ENCODE data around the gene SPTBN1.

DNA sequence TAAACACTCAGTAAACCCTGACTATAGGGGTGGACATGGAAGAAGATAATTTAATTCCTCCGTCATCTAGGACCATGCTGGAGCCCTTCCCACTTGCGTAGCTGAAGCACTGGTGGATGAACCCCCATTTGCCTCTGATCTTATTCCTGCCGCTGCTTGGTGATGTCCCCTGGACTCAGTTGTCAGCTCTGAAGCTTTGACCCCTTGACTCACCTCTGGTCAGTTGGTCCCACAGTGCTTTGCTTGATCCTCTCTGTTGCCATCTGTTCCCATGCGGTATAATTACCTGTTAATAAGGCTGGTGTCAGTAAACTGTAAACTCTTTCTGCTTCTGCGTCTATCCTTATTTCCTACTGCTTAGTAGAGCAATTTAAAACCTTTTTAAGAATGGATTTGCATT, 126.9 kb downstream of the SPTBN1 start:
- TF ChIP-seq, protein P1, sequence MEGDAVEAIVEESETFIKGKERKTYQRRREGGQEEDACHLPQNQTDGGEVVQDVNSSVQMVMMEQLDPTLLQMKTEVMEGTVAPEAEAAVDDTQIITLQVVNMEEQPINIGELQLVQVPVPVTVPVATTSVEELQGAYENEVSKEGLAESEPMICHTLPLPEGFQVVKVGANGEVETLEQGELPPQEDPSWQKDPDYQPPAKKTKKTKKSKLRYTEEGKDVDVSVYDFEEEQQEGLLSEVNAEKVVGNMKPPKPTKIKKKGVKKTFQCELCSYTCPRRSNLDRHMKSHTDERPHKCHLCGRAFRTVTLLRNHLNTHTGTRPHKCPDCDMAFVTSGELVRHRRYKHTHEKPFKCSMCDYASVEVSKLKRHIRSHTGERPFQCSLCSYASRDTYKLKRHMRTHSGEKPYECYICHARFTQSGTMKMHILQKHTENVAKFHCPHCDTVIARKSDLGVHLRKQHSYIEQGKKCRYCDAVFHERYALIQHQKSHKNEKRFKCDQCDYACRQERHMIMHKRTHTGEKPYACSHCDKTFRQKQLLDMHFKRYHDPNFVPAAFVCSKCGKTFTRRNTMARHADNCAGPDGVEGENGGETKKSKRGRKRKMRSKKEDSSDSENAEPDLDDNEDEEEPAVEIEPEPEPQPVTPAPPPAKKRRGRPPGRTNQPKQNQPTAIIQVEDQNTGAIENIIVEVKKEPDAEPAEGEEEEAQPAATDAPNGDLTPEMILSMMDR (IDR thresholded peaks at IDR 0.05), result no peak
- TF ChIP-seq, protein P2, sequence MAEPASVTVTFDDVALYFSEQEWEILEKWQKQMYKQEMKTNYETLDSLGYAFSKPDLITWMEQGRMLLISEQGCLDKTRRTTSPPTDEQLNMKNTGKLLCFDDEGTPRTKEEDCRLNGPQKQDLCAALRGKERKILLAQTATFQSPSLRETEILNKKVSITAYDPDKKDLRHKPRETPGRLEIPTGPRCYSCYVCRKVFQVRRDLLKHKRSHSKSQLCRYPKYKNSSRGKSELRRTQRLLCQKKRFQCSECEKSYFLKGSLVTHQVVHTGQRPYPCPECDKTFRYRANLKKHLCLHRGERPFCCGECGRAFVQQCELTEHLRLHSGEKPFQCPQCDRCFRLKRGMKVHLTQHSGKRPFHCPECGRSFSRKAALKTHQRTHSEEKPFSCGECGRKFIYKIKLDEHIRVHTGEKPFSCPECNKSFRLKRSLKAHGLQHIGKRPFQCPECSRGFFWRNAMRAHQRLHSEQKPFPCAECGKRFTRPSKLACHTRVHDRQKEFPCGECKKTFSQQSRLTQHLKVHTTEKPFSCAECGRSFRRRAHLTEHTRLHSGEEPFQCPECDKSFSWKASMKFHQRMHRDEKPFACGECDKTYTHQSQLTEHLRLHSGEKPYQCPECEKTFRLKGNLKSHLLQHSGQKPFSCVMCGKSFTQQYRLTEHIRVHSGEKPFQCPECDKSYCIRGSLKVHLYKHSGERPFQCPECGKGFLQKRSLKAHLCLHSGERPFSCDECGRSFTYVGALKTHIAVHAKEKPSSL (CRISPR knock-in tag; conservative IDR thresholded peaks at IDR 0.05), result no peak
- TF ChIP-seq, protein P3, sequence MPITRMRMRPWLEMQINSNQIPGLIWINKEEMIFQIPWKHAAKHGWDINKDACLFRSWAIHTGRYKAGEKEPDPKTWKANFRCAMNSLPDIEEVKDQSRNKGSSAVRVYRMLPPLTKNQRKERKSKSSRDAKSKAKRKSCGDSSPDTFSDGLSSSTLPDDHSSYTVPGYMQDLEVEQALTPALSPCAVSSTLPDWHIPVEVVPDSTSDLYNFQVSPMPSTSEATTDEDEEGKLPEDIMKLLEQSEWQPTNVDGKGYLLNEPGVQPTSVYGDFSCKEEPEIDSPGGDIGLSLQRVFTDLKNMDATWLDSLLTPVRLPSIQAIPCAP (CRISPR knock-in tag; IDR thresholded peaks at IDR 0.05), result no peak
- no peak for TF ChIP-seq GABPB1 (CRISPR knock-in tag; IDR thresholded peaks at IDR 0.05)
- TF ChIP-seq NR2C2 (CRISPR knock-in tag; IDR thresholded peaks at IDR 0.05), result no peak
- TF ChIP-seq, protein P4, sequence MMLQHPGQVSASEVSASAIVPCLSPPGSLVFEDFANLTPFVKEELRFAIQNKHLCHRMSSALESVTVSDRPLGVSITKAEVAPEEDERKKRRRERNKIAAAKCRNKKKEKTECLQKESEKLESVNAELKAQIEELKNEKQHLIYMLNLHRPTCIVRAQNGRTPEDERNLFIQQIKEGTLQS (CRISPR knock-in tag; conservative IDR thresholded peaks at IDR 0.05), result no peak
- TF ChIP-seq, protein P5, sequence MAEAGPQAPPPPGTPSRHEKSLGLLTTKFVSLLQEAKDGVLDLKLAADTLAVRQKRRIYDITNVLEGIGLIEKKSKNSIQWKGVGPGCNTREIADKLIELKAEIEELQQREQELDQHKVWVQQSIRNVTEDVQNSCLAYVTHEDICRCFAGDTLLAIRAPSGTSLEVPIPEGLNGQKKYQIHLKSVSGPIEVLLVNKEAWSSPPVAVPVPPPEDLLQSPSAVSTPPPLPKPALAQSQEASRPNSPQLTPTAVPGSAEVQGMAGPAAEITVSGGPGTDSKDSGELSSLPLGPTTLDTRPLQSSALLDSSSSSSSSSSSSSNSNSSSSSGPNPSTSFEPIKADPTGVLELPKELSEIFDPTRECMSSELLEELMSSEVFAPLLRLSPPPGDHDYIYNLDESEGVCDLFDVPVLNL (CRISPR knock-in tag; IDR thresholded peaks at IDR 0.05; ENCODE audit: borderline replicate concordance, low read depth), result no peak
- TF ChIP-seq RELA (CRISPR knock-in tag; IDR thresholded peaks at IDR 0.05; ENCODE audit: borderline replicate concordance), result no peak
- no peak for TF ChIP-seq CREB1 (CRISPR knock-in tag; IDR thresholded peaks at IDR 0.05)
- TF ChIP-seq, protein P6, sequence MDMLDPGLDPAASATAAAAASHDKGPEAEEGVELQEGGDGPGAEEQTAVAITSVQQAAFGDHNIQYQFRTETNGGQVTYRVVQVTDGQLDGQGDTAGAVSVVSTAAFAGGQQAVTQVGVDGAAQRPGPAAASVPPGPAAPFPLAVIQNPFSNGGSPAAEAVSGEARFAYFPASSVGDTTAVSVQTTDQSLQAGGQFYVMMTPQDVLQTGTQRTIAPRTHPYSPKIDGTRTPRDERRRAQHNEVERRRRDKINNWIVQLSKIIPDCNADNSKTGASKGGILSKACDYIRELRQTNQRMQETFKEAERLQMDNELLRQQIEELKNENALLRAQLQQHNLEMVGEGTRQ (CRISPR knock-in tag; IDR thresholded peaks at IDR 0.05), result no peak
- TF ChIP-seq, protein P7, sequence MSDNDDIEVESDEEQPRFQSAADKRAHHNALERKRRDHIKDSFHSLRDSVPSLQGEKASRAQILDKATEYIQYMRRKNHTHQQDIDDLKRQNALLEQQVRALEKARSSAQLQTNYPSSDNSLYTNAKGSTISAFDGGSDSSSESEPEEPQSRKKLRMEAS (CRISPR knock-in tag; IDR thresholded peaks at IDR 0.05), result no peak

Data from WTC11 (cell line).